Measurements from ENCODE around the gene TMEM156.
A peak's percentile ranks its signal among the peaks of the same experiment; 100 is the strongest.

TMEM156 gene

GRCh38 chr4:39032218-39033085, at the start of gene TMEM156:
TMEM156 (minus strand) TSS chr4:39032409; CDS start chr4:39032313, 96 bp downstream.
- peaks cover 7% of the 10 kb centered on the region; the same call in 1 of the 2 replicates for H3K36me3 ChIP-seq (ENCODE audit: low read depth)
- peaks cover 58% of the 10 kb centered on the region for H3K4me1 ChIP-seq (ENCODE audit: insufficient read depth, poor library complexity, severe bottlenecking)
- DNase-seq (ENCODE audit: low spot score), result no peak
- peak; percentile 46 for ATAC-seq (ENCODE audit: low read depth)
- no peak for TF ChIP-seq CTCF (IDR thresholded peaks at IDR 0.05; ENCODE audit: poor library complexity, severe bottlenecking)
- peak within 1 kb of the TSS; percentile 32 for H3K4me3 ChIP-seq (ENCODE audit: severe bottlenecking)
- no peaks in the 10 kb centered on the region for H3K9me3 ChIP-seq (ENCODE audit: severe bottlenecking)
- H3K27me3 ChIP-seq (ENCODE audit: insufficient read depth, poor library complexity, severe bottlenecking), result no peaks in the 10 kb centered on the region
- H3K27ac ChIP-seq (ENCODE audit: poor library complexity, severe bottlenecking), result peak within 1 kb of the TSS; percentile 95

- no peaks in the 10 kb centered on the region for H3K27me3 ChIP-seq (ENCODE audit: insufficient read depth, poor library complexity, severe bottlenecking)
- peaks cover 38% of the 10 kb centered on the region for H3K36me3 ChIP-seq (ENCODE audit: low read depth)
- TF ChIP-seq CTCF (IDR thresholded peaks at IDR 0.05; ENCODE audit: poor library complexity, severe bottlenecking), result no peak
- H3K9me3 ChIP-seq (ENCODE audit: severe bottlenecking), result no peaks in the 10 kb centered on the region
- ATAC-seq (ENCODE audit: low read depth), result no peak
- no peak for DNase-seq (ENCODE audit: low spot score)
- H3K4me1 ChIP-seq (ENCODE audit: insufficient read depth, poor library complexity, severe bottlenecking), result no peaks in the 10 kb centered on the region
- H3K4me3 ChIP-seq (ENCODE audit: severe bottlenecking), result no peak overlapping the region
- no peak overlapping the region for H3K27ac ChIP-seq (ENCODE audit: poor library complexity, severe bottlenecking)
Observed at GRCh38 chr4:39078829-39079228, 46.6 kb upstream of the TMEM156 start.

GRCh38 chr4:39068907-39069306, 36.7 kb upstream of the TMEM156 start:
- no peaks in the 10 kb centered on the region for H3K36me3 ChIP-seq (ENCODE audit: low read depth)

GRCh38 chr4:39067451-39067850, 35.2 kb upstream of the TMEM156 start:
- H3K9me3 ChIP-seq (ENCODE audit: severe bottlenecking), result no peaks in the 10 kb centered on the region
- H3K27ac ChIP-seq (ENCODE audit: poor library complexity, severe bottlenecking), result no peak overlapping the region
- H3K4me1 ChIP-seq (ENCODE audit: insufficient read depth, poor library complexity, severe bottlenecking), result no peaks in the 10 kb centered on the region
- no peak for DNase-seq (ENCODE audit: low spot score)
- H3K4me3 ChIP-seq (ENCODE audit: severe bottlenecking), result no peak overlapping the region
- ATAC-seq (ENCODE audit: low read depth), result no peak
- H3K36me3 ChIP-seq (ENCODE audit: low read depth), result no peaks in the 10 kb centered on the region
- H3K27me3 ChIP-seq (ENCODE audit: insufficient read depth, poor library complexity, severe bottlenecking), result no peaks in the 10 kb centered on the region
- TF ChIP-seq CTCF (IDR thresholded peaks at IDR 0.05; ENCODE audit: poor library complexity, severe bottlenecking), result no peak

More at GRCh38 chr4:39068907-39069306, 36.7 kb upstream of the TMEM156 start:
- Histone ChIP-seq H3K4me3 (ENCODE audit: severe bottlenecking) (no peak overlapping the region), H3K9me3 (ENCODE audit: severe bottlenecking) (no peaks in the 10 kb centered on the region), H3K27ac (ENCODE audit: poor library complexity, severe bottlenecking) (no peak overlapping the region), H3K27me3 (ENCODE audit: insufficient read depth, poor library complexity, severe bottlenecking) (no peaks in the 10 kb centered on the region), H3K4me1 (ENCODE audit: insufficient read depth, poor library complexity, severe bottlenecking) (no peaks in the 10 kb centered on the region)
- TF ChIP-seq CTCF (IDR thresholded peaks at IDR 0.05; ENCODE audit: poor library complexity, severe bottlenecking), result no peak
- DNase-seq (ENCODE audit: low spot score), result no peak
- ATAC-seq (ENCODE audit: low read depth), result no peak

- Histone ChIP-seq H3K4me3 (ENCODE audit: severe bottlenecking) (no peak overlapping the region), H3K27me3 (ENCODE audit: insufficient read depth, poor library complexity, severe bottlenecking) (no peaks in the 10 kb centered on the region), H3K36me3 (ENCODE audit: low read depth) (no peaks in the 10 kb centered on the region), H3K27ac (ENCODE audit: poor library complexity, severe bottlenecking) (no peak overlapping the region), H3K4me1 (ENCODE audit: insufficient read depth, poor library complexity, severe bottlenecking) (no peaks in the 10 kb centered on the region), H3K9me3 (ENCODE audit: severe bottlenecking) (no peaks in the 10 kb centered on the region)
- no peak for DNase-seq (ENCODE audit: low spot score)
- no peak for TF ChIP-seq CTCF (IDR thresholded peaks at IDR 0.05; ENCODE audit: poor library complexity, severe bottlenecking)
- ATAC-seq (ENCODE audit: low read depth), result no peak
Observed at GRCh38 chr4:39067031-39067430, 34.8 kb upstream of the TMEM156 start.
